ENCODE measurements around the gene PRSS50.

GRCh38 chr3:46759239-46760167 lies 41.8 kb upstream of the PRSS50 start:
- TF ChIP-seq CTCF (IDR thresholded peaks at IDR 0.05) (no peak), POLR2A (IDR thresholded peaks at IDR 0.05) (no peak), EP300 (IDR thresholded peaks at IDR 0.05) (no peak), POLR2AphosphoS5 (IDR thresholded peaks at IDR 0.05) (no peak)
